ENCODE measurements around the gene TBC1D17. TPM values are rescaled to one million over a fixed set of nuclear protein-coding genes. Genes with fewer than 3 reads are reported as not detected.

TBC1D17 gene
- total RNA-seq, 1 experiment from 2014 or later: 17.8 TPM

DNA sequence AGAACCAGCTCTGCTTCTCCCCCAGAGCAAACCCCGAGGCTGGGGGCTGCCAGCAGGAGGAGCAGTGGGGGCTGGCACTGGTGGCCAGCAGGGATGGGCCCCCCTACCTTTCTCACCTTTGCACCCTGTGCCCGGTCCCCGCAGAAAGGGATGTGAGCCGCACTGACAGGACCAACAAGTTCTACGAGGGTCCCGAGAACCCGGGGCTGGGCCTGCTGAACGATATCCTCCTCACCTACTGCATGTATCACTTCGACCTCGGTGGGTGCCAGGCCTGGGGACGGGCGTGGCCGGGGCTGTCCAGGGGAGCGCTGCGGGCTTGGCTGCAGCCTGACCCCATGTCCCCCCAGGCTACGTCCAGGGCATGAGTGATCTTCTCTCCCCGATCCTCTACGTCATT is 6.6 kb downstream of the TBC1D17 start:
- H3K4me3 ChIP-seq (ENCODE audit: low read length): no peak overlapping the region
- POLR2A ChIA-PET (ENCODE audit: unreplicated experiment): no interaction called here
- CTCF ChIA-PET: no interaction called here

DNA sequence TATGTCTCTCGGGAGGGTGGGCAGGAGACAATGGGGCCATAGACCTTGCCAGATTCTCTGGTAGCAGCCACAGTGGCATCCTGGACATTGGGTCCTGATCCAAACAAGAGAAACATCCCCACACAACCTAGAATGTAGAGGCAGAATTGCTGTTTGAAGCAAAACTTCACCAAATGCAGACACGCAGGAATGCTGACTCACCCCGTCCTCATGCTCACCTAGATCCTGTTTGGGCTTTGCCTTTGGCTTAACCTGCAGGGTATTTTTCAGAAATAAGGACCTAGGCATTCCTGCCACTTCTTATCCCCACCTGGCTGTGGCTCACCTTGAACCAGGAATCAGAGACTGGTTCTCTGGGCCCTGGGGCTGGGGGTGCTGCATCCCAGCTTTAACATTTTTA is 7.3 kb downstream of the TBC1D17 start:
- Histone ChIP-seq H3K4me3 (ENCODE audit: low read length) (no peak overlapping the region), H3K36me3 (ENCODE audit: low read depth, low read length) (peaks cover 26% of the 10 kb centered on the region), H3K4me1 (ENCODE audit: insufficient read depth, low read length) (peaks cover 12% of the 10 kb centered on the region), H3K27ac (ENCODE audit: low read length) (peak overlapping the region; percentile 62), H3K4me2 (ENCODE audit: low read length) (no peak overlapping the region), H3K27me3 (ENCODE audit: low read length) (no peaks in the 10 kb centered on the region), H3K9ac (ENCODE audit: low read length) (peak overlapping the region; percentile 5; the same call in 1 of the 2 replicates), H4K20me1 (ENCODE audit: low read length) (no peaks in the 10 kb centered on the region), H3K79me2 (ENCODE audit: low read length) (no peaks in the 10 kb centered on the region), H3F3A (ENCODE audit: low read length, unreplicated experiment) (peaks cover 3% of the 10 kb centered on the region), H3K9me2 (replicated peaks; ENCODE audit: low read length) (no peaks in the 10 kb centered on the region), H2AFZ (ENCODE audit: low read length) (no peak overlapping the region), H3K9me3 (ENCODE audit: low read length) (no peaks in the 10 kb centered on the region)
- ATAC-seq (peak; percentile 45), DNase-seq (peak; percentile 59)
- ChIA-PET CTCF (no interaction called here), POLR2A (ENCODE audit: unreplicated experiment) (interaction anchor here (0.6 kb wide), 1 partner anchor 589 kb away, joined by 8 read pairs; no protein-coding TSS in a partner anchor)
- TF ChIP-seq EZH2 (IDR thresholded peaks at IDR 0.05; ENCODE audit: low read length, unreplicated experiment): no peak
- TF ChIP-seq, protein P1, sequence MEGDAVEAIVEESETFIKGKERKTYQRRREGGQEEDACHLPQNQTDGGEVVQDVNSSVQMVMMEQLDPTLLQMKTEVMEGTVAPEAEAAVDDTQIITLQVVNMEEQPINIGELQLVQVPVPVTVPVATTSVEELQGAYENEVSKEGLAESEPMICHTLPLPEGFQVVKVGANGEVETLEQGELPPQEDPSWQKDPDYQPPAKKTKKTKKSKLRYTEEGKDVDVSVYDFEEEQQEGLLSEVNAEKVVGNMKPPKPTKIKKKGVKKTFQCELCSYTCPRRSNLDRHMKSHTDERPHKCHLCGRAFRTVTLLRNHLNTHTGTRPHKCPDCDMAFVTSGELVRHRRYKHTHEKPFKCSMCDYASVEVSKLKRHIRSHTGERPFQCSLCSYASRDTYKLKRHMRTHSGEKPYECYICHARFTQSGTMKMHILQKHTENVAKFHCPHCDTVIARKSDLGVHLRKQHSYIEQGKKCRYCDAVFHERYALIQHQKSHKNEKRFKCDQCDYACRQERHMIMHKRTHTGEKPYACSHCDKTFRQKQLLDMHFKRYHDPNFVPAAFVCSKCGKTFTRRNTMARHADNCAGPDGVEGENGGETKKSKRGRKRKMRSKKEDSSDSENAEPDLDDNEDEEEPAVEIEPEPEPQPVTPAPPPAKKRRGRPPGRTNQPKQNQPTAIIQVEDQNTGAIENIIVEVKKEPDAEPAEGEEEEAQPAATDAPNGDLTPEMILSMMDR (conservative IDR thresholded peaks at IDR 0.05; ENCODE audit: low read depth, low read length): no peak
- TF ChIP-seq EZH2phosphoT487 (IDR thresholded peaks at IDR 0.05; ENCODE audit: borderline replicate concordance, low read length): no peak
- intact Hi-C loops (cut with micrococcal nuclease): no loop called here
- no TSS peak for BruUV-seq (replicated peaks)

More for the DNA sequence above, 6.6 kb downstream of the TBC1D17 start:
- no peak overlapping the region for H3K9ac ChIP-seq (ENCODE audit: low read length)
- H3K9me2 ChIP-seq (replicated peaks; ENCODE audit: low read length): no peaks in the 10 kb centered on the region
- no peaks in the 10 kb centered on the region for H3K27me3 ChIP-seq (ENCODE audit: low read length)
- H3F3A ChIP-seq (ENCODE audit: low read length, unreplicated experiment): peaks cover 3% of the 10 kb centered on the region
- intact Hi-C loops (cut with micrococcal nuclease): no loop called here
- TF ChIP-seq EZH2 (IDR thresholded peaks at IDR 0.05; ENCODE audit: low read length, unreplicated experiment) (no peak), EZH2phosphoT487 (IDR thresholded peaks at IDR 0.05; ENCODE audit: borderline replicate concordance, low read length) (no peak)
- TF ChIP-seq, protein P1 (conservative IDR thresholded peaks at IDR 0.05; ENCODE audit: low read depth, low read length): no peak
- ATAC-seq (no peak), DNase-seq (no peak)
- no peak overlapping the region for H3K4me2 ChIP-seq (ENCODE audit: low read length)
- peaks cover 14% of the 10 kb centered on the region for H3K4me1 ChIP-seq (ENCODE audit: insufficient read depth, low read length)
- no peaks in the 10 kb centered on the region for H4K20me1 ChIP-seq (ENCODE audit: low read length)
- peaks cover 3% of the 10 kb centered on the region for H3K79me2 ChIP-seq (ENCODE audit: low read length)
- no peaks in the 10 kb centered on the region for H3K9me3 ChIP-seq (ENCODE audit: low read length)
- no TSS peak for BruUV-seq (replicated peaks)
- peaks cover 26% of the 10 kb centered on the region for H3K36me3 ChIP-seq (ENCODE audit: low read depth, low read length)
- H3K27ac ChIP-seq (ENCODE audit: low read length): peak overlapping the region; percentile 62
- no peak overlapping the region for H2AFZ ChIP-seq (ENCODE audit: low read length)

DNA sequence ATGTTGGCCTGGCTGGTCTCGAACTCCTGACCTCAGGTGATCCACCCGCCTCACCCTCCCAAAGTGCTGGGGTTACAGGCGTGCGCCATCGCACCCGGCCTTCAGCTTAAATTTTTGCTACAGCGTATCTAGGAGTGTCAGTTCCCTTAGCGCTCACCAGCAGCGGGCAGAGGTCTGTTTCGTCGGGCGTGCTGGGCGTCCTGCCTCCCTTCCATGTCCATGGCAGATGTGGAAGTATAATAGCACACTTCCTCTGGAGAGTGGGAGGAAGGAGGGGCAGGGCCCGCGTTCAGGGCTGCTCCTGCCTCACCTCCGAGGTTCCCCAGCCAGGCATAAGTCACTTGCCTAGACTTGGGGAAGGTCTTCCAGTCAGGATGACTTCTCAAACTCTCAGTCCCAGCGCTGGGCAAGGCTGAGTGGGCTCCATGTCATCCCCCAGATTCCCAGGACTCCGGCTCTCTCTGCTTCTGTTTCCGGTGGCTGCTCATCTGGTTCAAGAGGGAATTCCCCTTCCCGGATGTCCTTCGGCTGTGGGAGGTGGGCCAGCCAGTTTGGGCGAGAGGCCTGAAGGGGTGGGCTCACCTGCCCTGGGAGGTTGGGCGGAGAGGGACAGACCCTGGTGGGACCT is 9.6 kb downstream of the TBC1D17 start:
- Histone ChIP-seq H4K20me1 (ENCODE audit: low read length) (no peaks in the 10 kb centered on the region), H3K9me2 (replicated peaks; ENCODE audit: low read length) (no peaks in the 10 kb centered on the region), H3K36me3 (ENCODE audit: low read depth, low read length) (peaks cover 18% of the 10 kb centered on the region), H3K27me3 (ENCODE audit: low read length) (no peaks in the 10 kb centered on the region), H3K9ac (ENCODE audit: low read length) (no peak overlapping the region), H3K9me3 (ENCODE audit: low read length) (no peaks in the 10 kb centered on the region), H3K79me2 (ENCODE audit: low read length) (no peaks in the 10 kb centered on the region), H2AFZ (ENCODE audit: low read length) (no peak overlapping the region), H3K4me1 (ENCODE audit: insufficient read depth, low read length) (peaks cover 12% of the 10 kb centered on the region), H3K27ac (ENCODE audit: low read length) (no peak overlapping the region), H3F3A (ENCODE audit: low read length, unreplicated experiment) (peaks cover 3% of the 10 kb centered on the region), H3K4me2 (ENCODE audit: low read length) (no peak overlapping the region), H3K4me3 (ENCODE audit: low read length) (no peak overlapping the region)
- BruUV-seq (replicated peaks): no TSS peak
- CTCF ChIA-PET: no interaction called here
- TF ChIP-seq EZH2 (IDR thresholded peaks at IDR 0.05; ENCODE audit: low read length, unreplicated experiment) (no peak), EZH2phosphoT487 (IDR thresholded peaks at IDR 0.05; ENCODE audit: borderline replicate concordance, low read length) (no peak)
- TF ChIP-seq, protein P1 (conservative IDR thresholded peaks at IDR 0.05; ENCODE audit: low read depth, low read length): no peak
- ATAC-seq (no peak), DNase-seq (no peak)
- POLR2A ChIA-PET (ENCODE audit: unreplicated experiment): no interaction called here
- intact Hi-C loops (cut with micrococcal nuclease): no loop called here

Measured in PC-3 (cell line).